ENCODE data around the gene KIT. TPM values are rescaled to one million over a fixed set of nuclear protein-coding genes. Genes with fewer than 3 reads are reported as not detected.

KIT gene
- total and polyA plus RNA-seq, 4 donors, result 3.9 to 74.4 (median 15.3) TPM

DNA sequence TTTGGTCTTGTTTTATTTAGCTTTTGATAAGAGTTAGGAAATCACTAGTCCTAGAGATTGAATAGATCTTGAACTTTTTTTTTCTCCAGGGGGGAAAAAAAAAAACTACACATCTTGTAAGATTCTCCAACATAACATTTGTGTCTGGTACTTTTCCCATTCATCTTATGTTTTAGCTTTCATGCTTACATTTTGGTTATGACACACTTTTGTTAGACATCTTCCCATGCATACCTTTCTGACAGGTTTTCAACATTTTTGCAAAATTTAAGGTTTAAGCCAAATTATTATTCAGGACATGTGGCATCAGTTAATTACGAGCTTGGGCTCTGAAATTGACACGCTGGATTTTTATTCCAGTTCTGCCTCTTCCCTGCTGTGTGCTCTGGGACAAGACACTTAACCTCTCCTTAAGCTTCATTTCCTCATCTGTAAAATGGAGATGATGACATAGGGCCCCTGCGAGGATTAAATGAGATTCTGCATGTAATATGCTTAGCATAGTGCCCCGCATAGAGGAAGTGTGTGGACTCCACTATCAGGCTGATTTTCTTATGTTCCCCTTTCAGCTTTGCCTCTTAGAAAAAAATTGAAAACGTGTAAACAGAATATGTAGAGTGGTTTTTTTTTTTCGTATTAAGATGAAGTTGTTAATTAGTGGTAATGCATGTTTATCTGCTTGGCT is 5.3 kb downstream of the KIT start:
- DNase-seq, result no peak
- H3K4me3 ChIP-seq, result no peak overlapping the region
- H3K9ac ChIP-seq (ENCODE audit: insufficient read depth in 1 of 2, low read length in 2 of 2), result no peak overlapping the region
- no peaks in the 10 kb centered on the region for H3K36me3 ChIP-seq (ENCODE audit: control insufficient read depth in 4 of 4, insufficient read depth in 4 of 4, low read length in 4 of 4)
- TF ChIP-seq, protein P1, sequence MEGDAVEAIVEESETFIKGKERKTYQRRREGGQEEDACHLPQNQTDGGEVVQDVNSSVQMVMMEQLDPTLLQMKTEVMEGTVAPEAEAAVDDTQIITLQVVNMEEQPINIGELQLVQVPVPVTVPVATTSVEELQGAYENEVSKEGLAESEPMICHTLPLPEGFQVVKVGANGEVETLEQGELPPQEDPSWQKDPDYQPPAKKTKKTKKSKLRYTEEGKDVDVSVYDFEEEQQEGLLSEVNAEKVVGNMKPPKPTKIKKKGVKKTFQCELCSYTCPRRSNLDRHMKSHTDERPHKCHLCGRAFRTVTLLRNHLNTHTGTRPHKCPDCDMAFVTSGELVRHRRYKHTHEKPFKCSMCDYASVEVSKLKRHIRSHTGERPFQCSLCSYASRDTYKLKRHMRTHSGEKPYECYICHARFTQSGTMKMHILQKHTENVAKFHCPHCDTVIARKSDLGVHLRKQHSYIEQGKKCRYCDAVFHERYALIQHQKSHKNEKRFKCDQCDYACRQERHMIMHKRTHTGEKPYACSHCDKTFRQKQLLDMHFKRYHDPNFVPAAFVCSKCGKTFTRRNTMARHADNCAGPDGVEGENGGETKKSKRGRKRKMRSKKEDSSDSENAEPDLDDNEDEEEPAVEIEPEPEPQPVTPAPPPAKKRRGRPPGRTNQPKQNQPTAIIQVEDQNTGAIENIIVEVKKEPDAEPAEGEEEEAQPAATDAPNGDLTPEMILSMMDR (IDR thresholded peaks at IDR 0.05; ENCODE audit: control extremely low read depth, extremely low read depth), result no peak
- H3K27me3 ChIP-seq (ENCODE audit: control insufficient read depth in 3 of 3, insufficient read depth in 3 of 3, low read length in 2 of 3), result peaks cover 4 to 24% (median 13%) of the 10 kb centered on the region in 3 donors
- peaks cover 0 to 2% (median 0%) of the 10 kb centered on the region in 4 donors for H3K9me3 ChIP-seq (ENCODE audit: control insufficient read depth in 4 of 4, insufficient read depth in 3 of 4, low read length in 3 of 4)
- H3K4me1 ChIP-seq (ENCODE audit: control insufficient read depth in 5 of 5, insufficient read depth in 5 of 5, low read length in 5 of 5), result peaks cover 0 to 14% (median 6%) of the 10 kb centered on the region in 5 donors
- no peak for ATAC-seq (ENCODE audit: insufficient read depth, low FRiP score)
- no peak overlapping the region for H3K27ac ChIP-seq (ENCODE audit: low read depth in 1 of 2, low read length in 1 of 2)
- WGBS, 2 donors, result 22 to 48% methylated on average over 6 of the region's 6 CpGs

DNA sequence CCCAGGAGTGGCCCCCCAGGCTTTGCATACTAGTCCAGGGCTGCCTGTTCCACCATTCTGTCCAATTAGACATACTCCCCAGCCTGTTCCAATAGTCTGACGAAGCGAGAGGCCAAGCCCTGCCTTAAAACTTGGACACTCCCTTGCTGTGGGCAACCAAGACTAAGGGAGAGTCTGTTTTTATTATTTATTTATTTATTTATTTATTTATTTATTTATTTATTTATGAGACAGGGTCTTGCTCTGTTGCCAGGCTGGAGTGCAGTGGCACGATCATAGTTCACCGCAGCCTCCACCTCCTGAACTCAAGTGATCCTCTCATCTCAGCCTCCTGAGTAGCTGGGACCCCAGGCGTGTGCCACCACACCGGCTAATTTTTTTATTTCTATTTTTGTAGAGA is 6.6 kb downstream of the KIT start:
- WGBS, 2 donors, result 93 to 99% methylated on average over 6 of the region's 6 CpGs
- ATAC-seq (ENCODE audit: insufficient read depth, low FRiP score) (no peak), DNase-seq (no peak)
- H3K27me3 ChIP-seq (ENCODE audit: control insufficient read depth in 3 of 3, insufficient read depth in 3 of 3, low read length in 2 of 3), result peaks cover 4 to 20% (median 10%) of the 10 kb centered on the region in 3 donors
- no peak overlapping the region for H3K27ac ChIP-seq (ENCODE audit: low read depth in 1 of 2, low read length in 1 of 2)
- H3K36me3 ChIP-seq (ENCODE audit: control insufficient read depth in 4 of 4, insufficient read depth in 4 of 4, low read length in 4 of 4), result no peaks in the 10 kb centered on the region
- TF ChIP-seq, protein P1 (IDR thresholded peaks at IDR 0.05; ENCODE audit: control extremely low read depth, extremely low read depth), result no peak
- H3K9ac ChIP-seq (ENCODE audit: insufficient read depth in 1 of 2, low read length in 2 of 2), result no peak overlapping the region
- peaks cover 0 to 6% (median 0%) of the 10 kb centered on the region in 5 donors for H3K4me1 ChIP-seq (ENCODE audit: control insufficient read depth in 5 of 5, insufficient read depth in 5 of 5, low read length in 5 of 5)
- no peak overlapping the region for H3K4me3 ChIP-seq
- peaks cover 0 to 2% (median 0%) of the 10 kb centered on the region in 4 donors for H3K9me3 ChIP-seq (ENCODE audit: control insufficient read depth in 4 of 4, insufficient read depth in 3 of 4, low read length in 3 of 4)

DNA sequence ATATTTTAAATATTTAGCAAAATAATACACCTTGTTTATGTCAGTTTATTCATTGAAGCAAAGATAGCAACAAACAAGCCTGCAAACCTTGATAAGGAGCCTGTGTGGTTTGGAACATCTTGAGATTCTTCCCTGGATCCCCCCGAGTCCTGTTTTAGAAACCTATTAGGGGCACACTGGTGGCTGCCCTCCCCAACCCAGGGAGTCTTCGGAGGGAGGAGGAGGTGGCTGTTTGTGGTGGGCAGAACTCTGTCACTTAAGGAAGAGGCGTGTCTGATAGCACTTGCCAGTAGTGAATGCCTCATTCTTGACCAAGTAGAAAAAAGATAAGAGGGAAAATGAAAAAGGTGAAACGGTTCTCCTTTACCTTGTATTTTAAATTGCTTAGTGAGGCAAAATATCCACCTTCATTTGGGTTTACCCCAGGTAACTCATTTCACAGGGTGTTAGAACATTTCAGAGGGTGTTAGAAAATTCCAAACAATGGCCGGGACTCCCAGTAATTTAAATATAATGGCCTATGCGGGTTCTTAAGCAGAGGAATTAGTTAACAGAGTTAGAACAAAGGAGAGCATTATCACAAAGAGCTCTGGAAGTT is 10.4 kb downstream of the KIT start:
- Histone ChIP-seq H3K9ac (ENCODE audit: insufficient read depth in 1 of 2, low read length in 2 of 2) (no peak overlapping the region), H3K36me3 (ENCODE audit: control insufficient read depth in 4 of 4, insufficient read depth in 4 of 4, low read length in 4 of 4) (no peaks in the 10 kb centered on the region), H3K27ac (ENCODE audit: low read depth in 1 of 2, low read length in 1 of 2) (no peak overlapping the region), H3K27me3 (ENCODE audit: control insufficient read depth in 3 of 3, insufficient read depth in 3 of 3, low read length in 2 of 3) (no peaks in the 10 kb centered on the region), H3K4me1 (ENCODE audit: control insufficient read depth in 5 of 5, insufficient read depth in 5 of 5, low read length in 5 of 5) (peaks cover 0 to 1% (median 0%) of the 10 kb centered on the region in 5 donors), H3K9me3 (ENCODE audit: control insufficient read depth in 4 of 4, insufficient read depth in 3 of 4, low read length in 3 of 4) (no peaks in the 10 kb centered on the region), H3K4me3 (no peak overlapping the region)
- ATAC-seq (ENCODE audit: insufficient read depth, low FRiP score) (no peak), DNase-seq (no peak)
- 31 to 33% methylated on average over 6 of the region's 6 CpGs for WGBS, 2 donors
- TF ChIP-seq, protein P1 (IDR thresholded peaks at IDR 0.05; ENCODE audit: control extremely low read depth, extremely low read depth), result no peak
